Psoas muscle (tissue), 8 donors: ENCODE measurements around the gene LBHD2. TPM values are rescaled to one million over a fixed set of nuclear protein-coding genes. Genes with fewer than 3 reads are reported as not detected.
A peak's percentile ranks its signal among the peaks of the same experiment; 100 is the strongest.

ENCODE experiments used
- ATAC-seq, 4 donors: fragments of 200-7000 bp; cut with Tn5 transposase; one replicate each; pipeline ENCODE4 v1.9.1; 2020; ENCODE audit warnings: moderate library complexity in 3 of 4, mild to moderate bottlenecking in 2 of 4
- DNase-seq, 2 donors: peaks; one replicate each; pipeline ENCODE4 v3.0.0-alpha.2; 2020
- H3K27ac ChIP-seq: fragments of 200-600 bp; one replicate; pipeline ENCODE4 v1.8.0; 2022
- H3K27me3 ChIP-seq, 3 donors: fragments of 200-600 bp in 1 of 3; one replicate each; pipeline versions ENCODE4 v1.6.1 to v1.8.0; 2013 to 2022; ENCODE audit warnings: low read length in 2 of 3, mild to moderate bottlenecking in 2 of 3, moderate library complexity in 1 of 3; ENCODE audit not compliant: insufficient read depth in 3 of 3
- H3K36me3 ChIP-seq, 2 donors: fragments of 200-600 bp in 1 of 2; one replicate each; pipeline versions ENCODE4 v1.6.1 to v1.8.0; 2013 to 2022; ENCODE audit warnings: low read depth in 1 of 2, mild to moderate bottlenecking in 1 of 2, moderate library complexity in 1 of 2; ENCODE audit not compliant: insufficient read depth in 1 of 2
- H3K4me1 ChIP-seq: fragments of 200-600 bp; one replicate; pipeline ENCODE4 v1.8.0; 2022
- H3K4me3 ChIP-seq: fragments of 200-600 bp; one replicate; pipeline ENCODE4 v1.8.0; 2022; ENCODE audit warnings: mild to moderate bottlenecking
- H3K9me3 ChIP-seq: fragments of 200-600 bp; one replicate; pipeline ENCODE4 v1.8.0; 2022
- WGBS, 3 donors: extraction: QIAGEN DNeasy Blood & Tissue Kit; methylation state at CpG; one replicate each; pipeline versions ENCODE4 v1.1.6 to v1.1.7; 2013; 5-methylcytosine and 5-hydroxymethylcytosine counted together
- intact Hi-C, 2 donors: fragments of 100-400 bp; cut with DNase I; formaldehyde crosslinking; loops; one replicate each; pipeline versions ENCODE4 v1.11.0 to v1.14.2; 2022
- polyA plus RNA-seq, 3 donors: library from polyadenylated mRNA; stranded (reverse); fragments of 200-250 nt; gene quantifications; one replicate each; pipeline ENCODE4 v1.2.3, GENCODE V29; 2013
- total RNA-seq, 4 donors: library from RNA; stranded (reverse); fragmentation: NEBNext Ultra II Directional in 2 of 4; extraction: Animal tissue kit (Norgen Biotek cat#: 25700) in 2 of 4; gene quantifications; one replicate each; pipeline versions ENCODE4 v1.2.1 to v1.2.4, GENCODE V29; 2021 to 2023
- TF ChIP-seq, protein P1 (sequence below): fragments of 200-600 bp; IDR thresholded peaks from one replicate; pipeline ENCODE4 v1.8.0; 2022; ENCODE audit warnings: antibody characterized with exemption
- donor health status: healthy with polysubstance abuse.
- donor health status: DM: no; HTN: no; CAD: no; lungs with moderate emphysema.
- donor health status: Bipolar disorder and iron deficiency.
- donor health status: healthy.
- donor health status: DM: yes; HTN: yes; CAD: no.
- donor health status: DM: no; HTN: no; CAD: no.
- donor health status: DM: no; HTN: no; CAD: no.
- donor health status: DM: yes; HTN: yes; CAD: no.

LBHD2 gene
- total and polyA plus RNA-seq, 7 donors = not detected

- intact Hi-C loops = no loop called here
- Histone ChIP-seq H3K9me3 (no peaks in the 10 kb centered on the region), H3K36me3 (peaks cover 3 to 74% of the 10 kb centered on the region in 2 donors), H3K4me1 (peaks cover 30% of the 10 kb centered on the region), H3K4me3 (no peak overlapping the region), H3K27me3 (no peaks in the 10 kb centered on the region), H3K27ac (no peak overlapping the region)
- TF ChIP-seq, protein P1, sequence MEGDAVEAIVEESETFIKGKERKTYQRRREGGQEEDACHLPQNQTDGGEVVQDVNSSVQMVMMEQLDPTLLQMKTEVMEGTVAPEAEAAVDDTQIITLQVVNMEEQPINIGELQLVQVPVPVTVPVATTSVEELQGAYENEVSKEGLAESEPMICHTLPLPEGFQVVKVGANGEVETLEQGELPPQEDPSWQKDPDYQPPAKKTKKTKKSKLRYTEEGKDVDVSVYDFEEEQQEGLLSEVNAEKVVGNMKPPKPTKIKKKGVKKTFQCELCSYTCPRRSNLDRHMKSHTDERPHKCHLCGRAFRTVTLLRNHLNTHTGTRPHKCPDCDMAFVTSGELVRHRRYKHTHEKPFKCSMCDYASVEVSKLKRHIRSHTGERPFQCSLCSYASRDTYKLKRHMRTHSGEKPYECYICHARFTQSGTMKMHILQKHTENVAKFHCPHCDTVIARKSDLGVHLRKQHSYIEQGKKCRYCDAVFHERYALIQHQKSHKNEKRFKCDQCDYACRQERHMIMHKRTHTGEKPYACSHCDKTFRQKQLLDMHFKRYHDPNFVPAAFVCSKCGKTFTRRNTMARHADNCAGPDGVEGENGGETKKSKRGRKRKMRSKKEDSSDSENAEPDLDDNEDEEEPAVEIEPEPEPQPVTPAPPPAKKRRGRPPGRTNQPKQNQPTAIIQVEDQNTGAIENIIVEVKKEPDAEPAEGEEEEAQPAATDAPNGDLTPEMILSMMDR = no peak
- no peak for ATAC-seq
- WGBS, 3 donors = 80 to 89% (median 80%) methylated on average over 39 of the region's 39 CpGs
- no peak for DNase-seq
Observed at GRCh38 chr14:103132381-103133209, 48.6 kb downstream of the LBHD2 start.

DNA sequence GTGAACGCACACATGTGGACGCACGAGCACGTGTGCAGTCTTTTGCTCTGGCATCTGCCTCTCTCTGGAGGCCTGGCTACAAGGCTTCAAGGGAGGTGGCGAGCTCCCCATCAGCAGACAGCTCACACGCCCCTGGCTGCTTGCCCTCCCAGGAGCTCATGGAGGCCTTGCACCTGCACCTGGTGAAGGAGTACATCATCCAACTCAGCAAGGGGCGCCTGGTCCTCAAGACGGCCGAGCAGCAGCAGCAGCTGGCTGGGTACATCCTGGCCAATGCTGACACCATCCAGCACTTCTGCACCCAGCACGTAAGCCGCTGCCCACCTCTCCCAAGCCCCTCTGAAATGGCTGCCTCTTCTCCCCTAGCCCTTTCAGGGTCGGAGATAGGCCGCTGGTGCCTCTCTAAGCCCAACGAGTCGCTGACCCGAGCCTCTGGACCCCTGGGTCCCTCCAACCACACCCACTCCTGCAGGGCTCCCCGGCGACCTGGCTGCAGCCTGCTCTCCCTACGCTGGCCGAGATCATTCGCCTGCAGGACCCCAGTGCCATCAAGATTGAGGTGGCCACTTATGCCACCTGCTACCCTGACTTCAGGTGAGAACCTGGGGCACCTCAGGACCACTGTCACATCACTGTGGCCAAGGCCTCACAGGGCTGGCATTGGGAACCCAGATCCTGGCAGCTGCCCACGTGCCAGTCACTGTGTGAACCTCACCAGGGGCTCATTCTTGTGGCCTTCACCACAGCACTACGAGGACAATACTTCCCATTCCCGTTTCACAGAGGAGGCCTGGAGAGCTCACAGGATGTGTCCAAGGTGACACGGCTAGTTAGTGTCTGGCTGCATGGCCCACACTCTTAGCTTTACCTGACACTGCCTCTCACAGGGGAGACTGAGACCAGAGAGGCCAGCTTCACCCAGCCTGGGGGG, 49.5 kb downstream of the LBHD2 start:
- Histone ChIP-seq H3K36me3 (peaks cover 3 to 69% of the 10 kb centered on the region in 2 donors), H3K27me3 (no peaks in the 10 kb centered on the region), H3K9me3 (no peaks in the 10 kb centered on the region), H3K27ac (no peak overlapping the region), H3K4me1 (peaks cover 21% of the 10 kb centered on the region), H3K4me3 (no peak overlapping the region)
- WGBS, 3 donors = 82 to 88% (median 84%) methylated on average over 22 to 25 of the region's 25 CpGs
- DNase-seq = no peak
- intact Hi-C loops = no loop called here
- ATAC-seq = no peak
- TF ChIP-seq, protein P1 = no peak

- 40 to 73% (median 65%) methylated on average over 2 of the region's 2 CpGs for WGBS, 3 donors
- ATAC-seq = no peak
- no peak for DNase-seq
- Histone ChIP-seq H3K36me3 (peaks cover 3 to 69% of the 10 kb centered on the region in 2 donors), H3K27me3 (no peaks in the 10 kb centered on the region), H3K4me1 (peaks cover 16% of the 10 kb centered on the region), H3K27ac (no peak overlapping the region), H3K4me3 (no peak overlapping the region), H3K9me3 (no peaks in the 10 kb centered on the region)
- intact Hi-C loops = no loop called here
- TF ChIP-seq, protein P1 = no peak
Observed at GRCh38 chr14:103134405-103134804, 50.4 kb downstream of the LBHD2 start.

- ATAC-seq = no peak
- Histone ChIP-seq H3K4me1 (peaks cover 16% of the 10 kb centered on the region), H3K36me3 (peaks cover 3 to 64% of the 10 kb centered on the region in 2 donors), H3K27ac (peak overlapping the region; percentile 86), H3K27me3 (no peaks in the 10 kb centered on the region), H3K4me3 (no peak overlapping the region), H3K9me3 (no peaks in the 10 kb centered on the region)
- intact Hi-C loops = no loop called here
- DNase-seq = no peak
- 83 to 93% (median 89%) methylated on average over 14 of the region's 14 CpGs for WGBS, 3 donors
- TF ChIP-seq, protein P1 = no peak
Observed at GRCh38 chr14:103134919-103135318, 50.9 kb downstream of the LBHD2 start.
